Activated CD4-positive, alpha-beta T cell treated with anti-CD3 and anti-CD28 coated beads for 48 hours (primary cell): ENCODE results near the gene OR4D2.

Experiments used
- DNase-seq: peaks from one replicate; pipeline ENCODE4 v3.0.0-alpha.2; 2020

OR4D2 gene

DNA sequence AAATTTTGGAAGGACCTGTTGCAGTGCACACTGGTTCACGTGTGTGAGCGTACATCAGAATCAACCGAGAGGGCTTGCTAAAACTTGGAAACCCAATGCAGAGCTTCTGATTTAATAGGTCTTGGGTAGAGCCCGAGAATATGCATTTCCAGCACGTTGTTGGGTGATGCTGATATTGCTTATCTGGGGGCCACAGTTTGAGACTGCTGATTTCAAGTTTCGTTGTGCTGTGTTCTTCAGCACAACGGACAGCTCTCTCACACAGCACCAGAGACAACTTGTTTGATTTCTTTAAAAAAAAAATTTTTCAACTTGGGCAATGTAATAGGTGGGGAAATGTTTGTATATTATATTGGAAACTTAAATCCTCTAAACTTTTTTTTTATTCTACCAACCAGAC lies 9.4 kb downstream of the OR4D2 start:
- DNase-seq, result no peak

DNA sequence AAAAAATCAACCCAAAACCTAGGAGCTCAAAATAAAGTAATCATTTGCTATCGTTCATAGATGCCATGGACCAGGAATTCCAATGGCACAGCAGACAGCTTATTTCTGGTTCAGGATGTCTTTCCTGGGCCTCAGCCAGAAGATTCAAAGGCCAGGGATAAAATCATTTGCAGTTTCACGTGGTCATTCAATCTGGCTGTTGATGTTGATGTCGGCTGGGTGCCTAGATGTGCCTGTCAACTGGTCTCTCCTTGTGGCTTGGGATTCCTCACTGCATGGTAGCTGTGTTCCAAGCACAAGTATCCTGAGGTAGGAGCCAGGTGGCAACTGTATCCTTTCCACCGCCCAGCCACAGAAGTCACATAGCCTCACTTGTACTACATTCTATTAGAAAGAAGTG lies 15.0 kb downstream of the OR4D2 start:
- no peak for DNase-seq

DNA sequence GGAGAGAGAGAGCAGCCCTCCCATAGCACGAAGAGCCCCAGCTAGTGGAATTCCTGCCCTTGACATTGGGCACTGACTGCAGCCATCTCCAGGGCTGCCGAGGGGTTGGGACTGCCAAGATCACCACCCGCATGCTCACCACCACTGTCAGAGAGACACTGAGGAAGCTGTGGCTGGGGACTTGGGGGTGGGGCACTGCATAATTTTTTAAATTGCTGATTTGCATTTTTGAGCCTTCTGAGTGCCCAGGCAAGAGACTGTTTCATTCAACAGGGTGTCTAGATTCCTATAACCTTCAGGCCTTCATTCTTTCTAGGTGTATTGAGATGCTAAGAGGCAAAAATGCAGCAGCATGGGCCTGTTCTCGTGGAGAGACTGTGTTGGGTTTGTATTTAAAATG lies 16.7 kb downstream of the OR4D2 start:
- no peak for DNase-seq

DNA sequence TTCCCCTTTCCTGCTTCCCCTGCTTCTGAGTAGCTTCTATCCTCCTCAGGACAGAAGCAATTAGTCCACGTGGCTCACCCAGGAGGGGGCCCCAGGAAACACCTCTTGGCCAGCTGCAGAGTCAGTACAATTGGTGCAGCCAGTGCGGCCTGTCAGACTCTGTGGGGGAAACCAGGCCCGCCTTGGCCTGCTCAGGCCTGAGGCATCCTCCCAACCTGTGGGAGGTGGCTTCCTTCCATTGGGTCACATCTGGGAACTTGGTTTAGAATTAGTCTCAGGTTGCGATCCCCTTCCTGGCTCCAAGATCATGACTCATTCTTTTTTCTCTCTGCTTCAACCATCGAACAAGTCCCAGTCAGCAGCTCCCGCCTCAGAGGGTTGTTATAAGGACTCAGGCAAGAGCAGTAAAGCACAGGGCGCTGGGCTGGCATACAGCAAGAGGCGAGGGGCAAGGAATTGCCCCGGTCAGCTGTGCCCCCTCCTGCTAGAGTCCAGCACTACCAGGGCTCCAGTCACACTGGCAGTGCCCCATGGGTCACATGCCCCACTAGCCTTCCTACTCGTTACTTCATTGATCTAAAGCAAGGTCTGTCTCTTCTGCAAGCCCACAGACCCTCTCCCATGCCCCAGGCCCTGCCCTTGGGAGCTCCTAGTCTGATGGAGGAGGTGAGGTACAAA lies 17.7 kb downstream of the OR4D2 start:
- DNase-seq, result no peak

DNA sequence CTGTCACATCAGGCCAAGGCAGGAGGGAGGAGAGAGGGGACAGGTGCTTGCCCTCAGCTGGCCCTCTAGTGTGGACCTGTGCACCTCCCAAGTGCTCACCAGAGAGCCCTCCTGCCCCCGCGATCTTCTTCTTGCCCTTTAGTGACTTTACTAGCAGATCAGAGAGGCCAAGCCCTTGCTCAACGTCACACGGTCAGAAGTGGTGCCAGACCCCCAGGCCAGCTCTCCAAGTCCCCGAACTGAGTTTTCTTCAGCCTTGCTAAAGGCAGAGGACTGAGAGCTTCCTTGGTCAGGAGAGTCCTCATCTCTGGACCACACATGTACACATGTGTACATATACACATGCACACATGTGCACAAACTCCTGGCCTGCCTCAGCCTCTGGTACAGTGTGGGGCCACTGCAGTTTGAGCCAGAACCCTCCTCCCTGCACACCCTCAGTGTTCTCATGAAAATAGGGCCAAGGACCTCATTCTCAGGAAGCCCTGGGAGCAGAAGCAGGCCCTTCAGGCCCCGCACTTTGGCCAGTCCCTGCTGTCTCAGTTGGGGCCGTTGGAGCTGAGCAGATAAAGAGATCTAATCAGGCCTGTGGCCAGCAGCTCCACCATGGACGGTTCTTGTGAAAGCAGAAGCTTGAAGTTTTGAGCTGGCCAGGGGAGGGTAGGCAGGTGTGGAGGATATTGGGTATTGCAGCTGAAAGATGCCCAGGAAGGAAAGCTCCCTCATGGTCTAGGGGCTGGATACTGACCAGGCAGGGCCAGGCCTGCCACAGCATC lies 18.4 kb downstream of the OR4D2 start:
- no peak for DNase-seq

DNA sequence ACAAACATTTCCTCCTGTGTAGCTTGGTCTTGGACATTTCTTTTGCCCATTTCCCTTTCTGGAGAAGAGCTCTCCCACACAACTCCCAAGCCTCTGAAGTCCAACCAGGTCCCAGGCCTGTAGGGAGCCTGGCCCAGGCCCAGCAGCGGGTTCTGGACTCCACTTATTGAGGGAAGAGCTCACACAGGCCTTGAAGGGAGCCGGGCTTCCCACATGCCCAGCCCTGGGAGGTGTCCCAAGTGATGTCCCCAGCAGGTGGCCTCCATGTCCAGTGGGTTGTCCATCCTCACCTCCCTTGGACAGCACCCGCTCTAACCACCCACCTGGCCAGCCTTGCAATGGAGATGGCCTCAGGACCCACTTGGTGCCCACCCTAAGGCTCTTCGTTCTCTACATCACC lies 19.8 kb downstream of the OR4D2 start:
- DNase-seq, result no peak

DNA sequence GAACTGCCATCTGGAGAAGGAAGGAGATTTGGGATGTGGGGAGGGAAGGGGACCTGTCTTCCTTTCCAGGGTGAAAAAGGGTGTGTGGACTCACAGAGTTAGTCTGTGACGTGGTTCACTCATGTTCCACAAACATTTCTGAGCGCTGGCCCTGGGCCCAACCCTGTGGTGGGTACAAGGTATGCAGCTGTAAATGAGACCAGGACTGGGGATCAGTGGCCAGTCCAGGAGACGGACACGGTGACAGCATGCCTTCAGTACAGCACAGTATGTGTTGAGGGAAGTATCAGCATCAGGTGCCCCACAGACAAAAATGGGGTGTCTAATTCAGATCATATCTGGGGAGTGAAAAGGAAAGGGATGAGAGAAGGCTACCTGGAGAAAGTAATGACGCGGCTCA lies 20.3 kb downstream of the OR4D2 start:
- DNase-seq, result no peak

DNA sequence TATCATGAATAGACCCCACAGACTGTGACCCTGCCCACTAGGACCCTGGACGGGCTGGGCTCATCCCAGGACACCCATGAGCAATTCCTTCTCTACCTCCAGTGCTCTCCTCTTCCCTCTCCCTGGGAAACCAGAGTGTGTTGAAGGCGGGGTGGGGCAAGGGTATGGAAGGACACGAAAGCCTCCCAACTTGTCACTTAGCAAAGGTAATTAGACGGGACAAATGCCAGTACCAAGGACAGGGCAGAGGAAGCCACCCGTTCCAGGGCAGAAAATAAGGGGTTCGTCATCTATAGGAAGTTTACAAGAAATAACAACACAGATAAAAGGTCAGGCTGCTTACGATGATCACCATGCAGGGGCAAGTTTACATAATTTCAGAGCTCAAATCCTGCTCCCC lies 20.9 kb downstream of the OR4D2 start:
- no peak for DNase-seq

DNA sequence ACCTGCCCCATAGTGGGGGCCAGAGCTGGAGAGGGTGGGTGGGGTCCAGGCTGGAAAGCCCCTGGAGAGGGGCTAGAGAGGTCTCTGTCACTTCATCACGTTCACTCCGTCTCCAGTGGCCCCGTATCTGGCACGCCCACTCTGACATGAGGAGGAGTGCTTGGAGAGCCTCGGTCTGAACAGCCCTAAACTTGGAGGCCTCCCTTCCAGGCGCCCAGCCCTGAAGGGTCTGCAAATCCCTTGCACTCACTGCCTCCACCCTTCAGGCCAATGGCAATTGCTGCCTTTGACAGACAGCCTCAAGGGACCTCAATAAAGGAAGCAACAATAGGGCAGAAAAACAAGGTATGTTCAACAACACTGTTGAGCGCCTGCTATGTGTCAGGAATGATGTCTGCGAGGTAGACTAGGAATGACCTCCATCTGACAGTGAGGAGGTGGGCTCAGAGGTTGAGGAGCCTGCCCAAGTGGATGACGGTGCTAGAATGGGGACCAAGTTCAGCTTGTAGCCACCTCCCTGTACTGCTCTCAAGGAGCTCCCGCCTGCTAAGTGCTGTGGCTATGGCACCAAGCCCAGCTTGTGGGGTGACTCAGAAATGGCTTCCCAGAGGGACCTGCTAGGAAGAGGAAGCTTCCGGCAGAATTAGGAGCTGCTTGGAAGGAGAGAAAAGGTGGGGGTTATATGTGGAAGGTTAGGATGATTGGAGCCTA lies 22.8 kb downstream of the OR4D2 start:
- no peak for DNase-seq

DNA sequence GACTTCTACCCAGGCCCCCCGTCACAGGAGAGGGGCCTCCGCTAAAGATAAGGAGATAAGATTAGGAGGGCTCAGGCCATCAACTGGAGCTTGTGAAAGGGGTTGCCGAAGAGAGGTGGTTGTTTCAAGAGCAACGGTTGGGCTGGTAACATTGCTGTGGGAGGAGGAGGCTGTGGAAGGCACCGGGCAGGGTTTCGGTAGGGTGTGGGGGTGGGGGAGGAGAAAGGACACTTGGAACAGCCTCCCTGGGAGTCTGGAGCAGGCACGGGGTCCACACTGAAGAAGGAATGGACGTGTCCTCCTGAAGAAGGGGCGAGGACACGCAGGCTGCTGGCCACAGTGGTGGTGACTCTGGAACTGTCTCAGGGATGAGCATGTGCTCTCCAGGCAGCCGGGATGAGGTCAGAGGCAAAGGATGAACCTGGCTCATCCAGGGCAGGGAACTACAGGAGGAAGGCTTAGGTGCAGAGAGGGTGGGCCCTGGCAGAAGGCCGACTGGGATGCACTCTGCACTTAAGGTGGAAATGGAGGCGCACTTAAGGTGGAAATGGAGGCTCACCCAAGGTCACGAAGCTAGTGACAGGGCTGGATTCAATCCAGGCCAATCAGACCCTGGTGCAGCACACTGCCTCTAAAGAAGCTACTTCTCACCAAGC lies 24.6 kb downstream of the OR4D2 start:
- no peak for DNase-seq

DNA sequence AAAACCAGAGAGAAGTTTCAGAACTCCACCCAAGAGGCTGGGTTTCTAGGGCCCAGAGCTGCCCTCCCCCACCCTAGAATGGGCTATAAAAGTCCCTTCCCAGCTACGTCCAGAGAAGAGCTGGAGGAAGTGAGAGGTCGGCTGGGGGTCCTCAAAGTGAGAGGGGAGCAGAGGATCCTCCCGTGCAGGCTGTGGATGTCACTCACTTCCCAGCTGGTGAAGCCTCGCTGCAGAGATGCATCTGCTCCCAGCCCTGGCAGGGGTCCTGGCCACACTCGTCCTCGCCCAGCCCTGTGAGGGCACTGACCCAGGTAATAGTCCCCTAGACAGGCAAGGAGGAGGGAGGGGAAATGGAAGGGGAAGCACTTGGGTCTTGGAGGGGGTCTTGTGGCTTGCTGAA lies 25.8 kb downstream of the OR4D2 start, which contains the start of gene EPX:
Gene EPX (plus strand): TSS at position 115 of the 400 bp plus-strand sequence. CDS start 121 bp downstream, at position 236.
- no peak for DNase-seq

DNA sequence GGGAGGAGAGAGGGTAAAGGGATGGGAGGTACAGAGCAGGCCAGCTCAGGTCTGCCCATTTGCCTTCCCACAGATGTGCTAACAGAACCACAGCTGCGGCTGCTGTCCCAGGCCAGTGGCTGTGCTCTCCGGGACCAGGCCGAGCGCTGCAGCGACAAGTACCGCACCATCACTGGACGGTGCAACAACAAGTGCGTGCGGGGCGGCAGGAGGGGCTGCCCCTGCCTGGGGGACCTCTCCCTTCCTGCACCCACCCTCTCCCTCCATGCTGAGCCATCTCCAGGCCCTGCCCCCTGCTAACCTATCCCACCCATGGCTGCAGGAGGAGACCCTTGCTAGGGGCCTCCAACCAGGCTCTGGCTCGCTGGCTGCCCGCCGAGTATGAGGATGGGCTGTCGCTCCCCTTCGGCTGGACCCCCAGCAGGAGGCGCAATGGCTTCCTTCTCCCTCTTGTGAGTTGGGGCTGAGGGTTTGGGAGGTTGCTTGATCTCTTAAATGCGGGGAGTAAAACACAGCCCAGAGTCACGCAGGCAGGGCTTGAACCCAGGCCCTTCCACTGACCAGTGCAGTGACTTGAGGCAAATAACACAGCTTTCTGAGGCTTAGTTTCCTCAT lies 27.0 kb downstream of the OR4D2 start:
- DNase-seq, result no peak

DNA sequence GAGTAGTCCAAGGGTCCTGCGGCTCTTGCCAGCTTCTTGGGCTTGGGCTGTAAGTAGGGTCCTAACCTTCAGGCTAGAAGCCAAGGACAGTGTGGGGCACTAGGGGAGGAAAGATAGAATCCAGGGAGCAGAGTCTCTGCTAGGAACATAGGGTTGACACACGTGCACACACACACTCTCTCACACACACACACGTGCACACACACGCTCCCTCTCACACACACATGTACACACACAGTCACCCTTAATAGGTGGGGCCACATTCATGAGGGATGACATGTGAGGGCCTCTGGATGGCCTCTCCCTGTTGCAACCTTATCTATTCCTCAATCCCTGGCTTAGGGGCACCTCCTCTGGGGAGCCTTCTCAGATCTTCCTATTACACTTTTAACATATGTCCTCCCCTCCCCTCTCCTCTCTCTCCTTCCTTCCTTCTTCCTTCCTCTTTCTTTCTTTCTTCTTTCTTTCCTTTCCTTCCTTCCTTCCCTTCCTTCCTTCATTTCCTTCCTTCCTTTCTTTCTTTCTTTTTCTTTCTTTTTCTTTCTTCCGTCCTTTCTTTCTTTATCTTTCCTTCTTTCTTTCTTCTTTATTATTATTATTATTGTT lies 28.8 kb downstream of the OR4D2 start:
- no peak for DNase-seq

DNA sequence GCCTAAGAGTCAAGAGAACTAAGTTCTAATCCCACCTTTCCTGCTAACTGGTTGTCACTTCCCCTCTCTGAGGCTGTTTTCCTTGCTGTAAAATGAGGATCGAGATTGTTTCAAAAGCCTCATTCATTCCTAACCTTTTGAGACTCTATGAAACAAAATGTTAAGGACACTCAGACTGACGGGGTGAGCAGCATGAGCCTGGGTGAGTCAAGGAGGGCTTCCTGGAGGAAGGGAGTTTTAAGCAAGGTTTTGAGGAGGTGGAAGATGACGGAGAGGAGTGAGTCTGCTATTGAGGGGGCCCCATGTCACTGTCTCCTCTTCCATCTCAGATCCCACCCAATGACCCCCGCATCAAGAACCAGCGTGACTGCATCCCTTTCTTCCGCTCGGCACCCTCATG lies 29.8 kb downstream of the OR4D2 start:
- DNase-seq, result no peak

DNA sequence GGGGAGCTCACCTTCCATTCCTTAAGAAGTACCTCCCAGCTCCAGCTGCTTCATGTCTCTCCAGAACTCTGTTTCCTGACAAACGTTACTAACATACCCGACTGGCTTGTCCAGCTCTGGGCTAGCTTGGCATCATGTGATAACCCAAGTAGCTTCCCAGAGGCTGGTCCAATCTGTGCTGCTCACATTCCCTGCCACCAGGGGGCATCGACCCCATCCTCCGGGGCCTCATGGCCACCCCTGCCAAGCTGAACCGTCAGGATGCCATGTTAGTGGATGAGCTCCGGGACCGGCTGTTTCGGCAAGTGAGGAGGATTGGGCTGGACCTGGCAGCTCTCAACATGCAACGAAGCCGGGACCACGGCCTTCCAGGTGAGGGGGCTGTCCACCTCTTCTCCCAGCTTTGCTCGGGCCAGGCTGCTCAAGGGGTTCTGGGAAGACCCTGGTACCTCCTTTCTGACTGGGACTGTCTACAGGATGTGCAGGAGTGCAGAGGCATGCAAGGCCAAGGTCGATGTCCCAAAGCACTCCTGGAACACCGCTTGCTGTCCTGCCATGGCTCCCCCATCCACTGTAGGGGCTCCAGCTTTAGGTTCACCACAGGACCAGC lies 33.3 kb downstream of the OR4D2 start:
- peak; percentile 79 for DNase-seq

DNA sequence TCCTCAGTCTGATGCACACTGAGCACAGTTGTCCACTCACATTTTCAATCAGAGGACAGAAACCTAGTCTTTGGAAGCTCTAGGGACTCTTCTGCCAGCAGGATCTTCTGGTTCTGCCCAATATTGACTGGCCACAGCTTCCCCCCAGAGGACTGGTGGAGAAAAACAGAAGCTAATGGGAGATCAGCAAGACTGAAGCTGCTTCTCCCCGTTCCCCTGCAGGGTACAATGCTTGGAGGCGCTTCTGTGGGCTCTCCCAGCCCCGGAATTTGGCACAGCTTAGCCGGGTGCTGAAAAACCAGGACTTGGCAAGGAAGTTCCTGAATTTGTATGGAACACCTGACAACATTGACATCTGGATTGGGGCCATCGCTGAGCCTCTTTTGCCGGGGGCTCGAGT lies 36.1 kb downstream of the OR4D2 start:
- DNase-seq, result no peak

DNA sequence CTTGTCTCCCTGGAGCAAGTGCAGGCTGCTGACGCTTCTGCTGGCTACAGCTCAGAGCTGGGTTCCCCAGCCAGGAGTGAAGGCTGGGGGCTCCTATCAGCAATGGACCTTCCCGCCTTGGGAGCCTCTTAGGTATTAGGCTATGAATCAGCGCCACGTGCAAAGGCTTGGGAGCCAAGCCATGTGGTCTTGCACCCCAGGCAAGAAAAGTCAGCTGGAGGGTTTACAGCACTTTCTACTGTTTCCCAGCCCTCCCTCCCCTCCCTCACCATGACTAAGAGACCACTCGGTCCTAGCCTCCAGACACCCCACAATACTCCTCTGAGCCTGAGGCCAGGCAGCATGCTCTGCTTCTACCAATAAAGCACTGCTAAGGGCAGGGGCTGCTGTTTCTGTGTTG lies 38.0 kb downstream of the OR4D2 start:
- DNase-seq, result no peak

DNA sequence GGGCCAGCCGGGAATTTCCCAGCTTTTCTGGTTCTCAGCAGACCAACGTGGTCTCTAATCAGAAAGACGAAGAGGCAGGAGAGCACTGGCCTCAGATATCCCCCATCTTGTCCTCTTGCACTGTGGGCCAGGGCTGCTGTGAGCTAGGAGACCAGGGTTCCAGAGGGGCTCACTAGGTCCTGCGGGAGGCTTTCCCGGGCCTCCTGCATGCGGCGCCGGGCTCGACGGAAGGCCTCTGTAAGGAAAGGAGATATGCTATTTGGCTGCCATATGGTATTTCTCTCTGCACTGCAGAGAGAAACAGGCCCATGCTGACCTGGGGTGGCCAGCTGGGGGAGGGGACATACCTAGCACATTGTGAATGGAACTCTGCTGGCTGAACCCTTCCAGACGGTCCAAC lies 39.2 kb downstream of the OR4D2 start:
- no peak for DNase-seq

DNA sequence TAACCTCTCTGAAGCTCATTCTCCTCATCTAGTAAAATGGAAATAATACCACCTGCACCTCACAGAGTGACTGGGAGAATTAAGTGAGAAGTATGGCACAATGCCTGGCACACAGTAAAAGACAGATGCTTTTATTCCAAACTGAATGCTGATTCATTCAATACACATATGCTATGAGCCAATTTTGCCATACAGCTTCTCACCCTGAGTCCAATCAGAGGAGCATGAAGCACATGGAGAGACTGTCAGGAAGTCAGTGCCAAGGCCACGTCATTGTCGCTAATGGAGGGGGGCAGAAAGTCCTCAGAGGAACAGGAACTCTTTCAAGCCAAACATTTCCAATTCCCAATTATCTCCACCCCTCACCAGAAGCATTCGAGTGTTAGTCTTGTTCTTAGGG lies 40.7 kb downstream of the OR4D2 start:
- no peak for DNase-seq

DNA sequence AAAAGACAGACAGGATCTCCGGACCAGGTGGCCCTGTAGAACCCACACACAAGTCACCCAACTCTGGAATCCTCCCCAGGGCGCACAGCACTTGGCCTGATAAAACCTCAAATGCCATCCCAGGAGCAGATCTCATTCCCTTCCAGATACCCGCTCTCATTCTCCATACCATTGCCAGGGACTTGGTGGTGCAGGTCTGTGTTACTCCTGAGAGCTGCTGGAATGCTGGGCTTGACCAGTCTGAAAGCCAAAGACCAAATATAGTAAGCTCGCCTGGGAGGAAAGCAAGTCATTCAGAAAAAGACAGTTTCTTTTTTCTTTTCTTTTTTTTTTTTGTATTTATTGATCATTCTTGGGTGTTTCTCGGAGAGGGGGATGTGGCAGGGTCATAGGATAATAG lies 41.6 kb downstream of the OR4D2 start:
- no peak for DNase-seq

DNA sequence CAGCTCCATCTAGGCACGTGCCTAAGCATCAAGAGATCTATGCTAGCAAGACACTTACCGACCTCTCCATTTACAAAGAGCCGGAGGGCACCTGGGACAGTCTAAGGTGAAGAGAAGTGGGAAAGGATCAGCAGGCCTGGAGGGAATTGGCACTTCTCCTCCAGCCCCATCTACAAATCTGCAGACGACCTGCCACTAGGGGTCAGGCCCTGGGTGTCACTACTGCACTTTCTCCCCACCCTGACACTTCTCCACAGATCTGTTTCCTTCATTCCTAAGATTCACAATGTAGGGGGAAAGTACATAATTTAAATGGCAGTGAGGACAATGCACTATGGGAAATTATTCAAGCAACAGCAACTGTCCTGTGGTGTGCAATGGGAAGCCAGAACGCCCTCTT lies 44.1 kb downstream of the OR4D2 start:
- no peak for DNase-seq

DNA sequence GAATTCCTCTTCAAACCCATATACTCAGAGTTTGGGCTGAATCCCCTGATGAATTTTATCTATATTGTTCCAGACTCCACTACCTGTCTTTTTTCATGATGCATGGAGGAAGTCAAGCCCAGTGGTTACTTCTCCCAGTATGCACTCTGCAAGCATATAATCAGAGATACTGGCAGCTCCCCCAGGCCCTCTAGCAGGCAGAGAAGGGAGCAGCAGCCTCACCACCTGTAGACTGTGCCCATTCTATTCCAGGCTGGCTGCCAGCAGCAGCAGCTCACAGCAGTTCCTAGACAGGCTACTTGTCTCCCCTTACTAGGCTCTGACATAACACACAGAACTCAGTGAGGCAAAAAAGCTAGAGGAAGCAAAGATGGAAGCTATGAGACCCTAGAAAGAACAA lies 48.9 kb downstream of the OR4D2 start:
- DNase-seq, result no peak
